Muscle layer of duodenum (tissue), 2 donors: ENCODE data around the gene CYSLTR2.

Experiments
- H3K27ac ChIP-seq: one replicate; pipeline ENCODE4 v1.7.0; 2013; ENCODE audit warnings: mild to moderate bottlenecking, low read length
- H3K27me3 ChIP-seq: one replicate; pipeline ENCODE4 v1.7.0; 2013; ENCODE audit warnings: low read depth, mild to moderate bottlenecking, control low read depth, low read length
- H3K36me3 ChIP-seq, 2 donors: one replicate each; pipeline ENCODE4 v1.7.0; 2013; ENCODE audit warnings: low read length in 2 of 2, control low read depth in 1 of 2, mild to moderate bottlenecking in 1 of 2; ENCODE audit not compliant: insufficient read depth in 2 of 2, control insufficient read depth in 1 of 2
- H3K4me1 ChIP-seq, 2 donors: one replicate each; pipeline ENCODE4 v1.7.0; 2013; ENCODE audit warnings: low read length in 2 of 2, mild to moderate bottlenecking in 2 of 2, control low read depth in 1 of 2, moderate library complexity in 1 of 2; ENCODE audit not compliant: insufficient read depth in 2 of 2, control insufficient read depth in 1 of 2
- H3K4me3 ChIP-seq, 2 donors: one replicate each; pipeline ENCODE4 v1.7.0; 2013; ENCODE audit warnings: low read length in 2 of 2, low read depth in 1 of 2, mild to moderate bottlenecking in 1 of 2
- H3K9me3 ChIP-seq, 2 donors: one replicate each; pipeline ENCODE4 v1.7.0; 2013; ENCODE audit warnings: low read length in 2 of 2, control low read depth in 1 of 2, mild to moderate bottlenecking in 1 of 2; ENCODE audit not compliant: control insufficient read depth in 1 of 2
- donor health status: healthy.

CYSLTR2 gene

DNA sequence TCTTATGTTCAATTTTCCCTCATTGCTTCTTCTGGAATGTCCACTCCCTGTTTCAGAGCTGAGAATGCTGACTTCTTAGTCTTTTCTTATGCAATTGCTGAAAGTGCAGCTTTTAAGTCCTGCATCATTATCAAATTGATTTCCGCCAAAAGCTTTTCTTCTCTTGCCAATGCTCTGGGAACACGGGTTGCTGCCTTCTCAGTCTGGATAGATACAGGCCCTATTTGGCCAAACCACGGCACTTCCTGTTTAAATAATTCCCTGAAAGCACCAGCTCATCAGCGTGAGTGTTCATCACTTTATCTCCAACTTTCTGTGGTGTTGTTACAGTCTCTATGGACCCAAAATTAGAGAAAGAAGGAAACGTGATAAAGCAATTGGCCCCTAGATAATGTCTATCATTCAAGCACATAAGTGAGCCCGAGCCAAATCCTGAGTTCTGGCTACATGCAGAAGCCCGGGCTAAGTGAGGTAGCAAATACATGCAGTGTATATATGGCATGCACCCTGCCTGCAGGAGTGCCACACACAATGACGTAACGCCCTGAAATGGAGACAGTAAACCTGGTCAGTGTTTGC is 85.7 kb downstream of the CYSLTR2 start:
- Histone ChIP-seq H3K9me3 (no peaks in the 10 kb centered on the region), H3K4me3 (no peak overlapping the region), H3K27me3 (no peaks in the 10 kb centered on the region), H3K27ac (no peak overlapping the region), H3K4me1 (peaks cover 0 to 7% of the 10 kb centered on the region in 2 donors), H3K36me3 (no peaks in the 10 kb centered on the region)

DNA sequence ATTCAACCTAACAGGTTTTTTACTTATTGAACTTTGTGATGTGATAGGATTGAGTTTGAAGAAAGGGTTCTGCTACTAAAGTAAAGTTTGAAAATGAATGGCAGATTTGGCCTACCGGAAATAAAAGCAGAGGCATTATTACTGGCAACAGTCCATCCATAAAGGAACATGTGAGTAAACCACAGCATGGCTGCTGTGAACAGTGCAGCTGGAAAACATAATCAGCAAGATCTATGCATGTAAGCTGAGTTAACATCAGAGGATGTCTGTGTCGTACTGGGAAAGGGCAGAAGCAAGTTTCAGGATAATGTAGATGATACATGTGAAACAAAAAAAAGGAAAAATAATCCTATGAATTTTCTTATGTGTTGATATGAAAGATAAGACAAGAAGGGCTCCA is 87.6 kb downstream of the CYSLTR2 start:
- no peaks in the 10 kb centered on the region for H3K27me3 ChIP-seq
- no peak overlapping the region for H3K4me3 ChIP-seq
- H3K27ac ChIP-seq, result no peak overlapping the region
- H3K4me1 ChIP-seq, result peaks cover 0 to 7% of the 10 kb centered on the region in 2 donors
- H3K9me3 ChIP-seq, result no peaks in the 10 kb centered on the region
- no peaks in the 10 kb centered on the region for H3K36me3 ChIP-seq

- H3K27ac ChIP-seq, result no peak overlapping the region
- no peaks in the 10 kb centered on the region for H3K9me3 ChIP-seq
- H3K36me3 ChIP-seq, result no peaks in the 10 kb centered on the region
- H3K27me3 ChIP-seq, result no peaks in the 10 kb centered on the region
- H3K4me1 ChIP-seq, result peaks cover 14 to 17% of the 10 kb centered on the region in 2 donors
- H3K4me3 ChIP-seq, result no peak overlapping the region
These were observed 93.1 kb downstream of the CYSLTR2 start for GRCh38 chr13:48746821-48747220.

GRCh38 chr13:48748681-48749080 is 95.0 kb downstream of the CYSLTR2 start:
- no peaks in the 10 kb centered on the region for H3K27me3 ChIP-seq

DNA sequence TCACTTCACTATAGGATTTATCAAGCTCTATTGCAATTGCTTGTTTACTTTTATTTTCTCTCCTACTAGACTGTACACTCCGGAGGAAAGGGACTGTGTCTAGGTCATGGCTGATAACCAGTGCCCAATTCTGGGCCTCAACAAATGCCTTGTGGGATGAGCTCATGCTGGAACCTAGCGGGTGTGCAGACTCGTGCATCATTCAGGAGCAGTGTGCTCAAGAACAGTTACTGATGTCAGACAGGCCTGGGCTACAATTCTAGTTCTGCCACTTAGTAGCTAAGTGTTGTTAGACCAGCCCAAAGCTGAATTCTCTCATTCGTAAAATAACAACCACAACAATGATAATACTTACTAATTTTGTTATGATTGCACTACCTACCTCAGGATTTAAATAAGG is 95.4 kb downstream of the CYSLTR2 start:
- Histone ChIP-seq H3K36me3 (no peaks in the 10 kb centered on the region), H3K27me3 (no peaks in the 10 kb centered on the region), H3K9me3 (no peaks in the 10 kb centered on the region), H3K4me3 (no peak overlapping the region), H3K27ac (no peak overlapping the region), H3K4me1 (peaks cover 14 to 17% of the 10 kb centered on the region in 2 donors)

More at GRCh38 chr13:48748681-48749080, 95.0 kb downstream of the CYSLTR2 start:
- Histone ChIP-seq H3K27ac (no peak overlapping the region), H3K9me3 (no peaks in the 10 kb centered on the region), H3K36me3 (no peaks in the 10 kb centered on the region), H3K4me1 (peaks cover 14 to 17% of the 10 kb centered on the region in 2 donors), H3K4me3 (no peak overlapping the region)

GRCh38 chr13:48749699-48750473 is 96.2 kb downstream of the CYSLTR2 start:
- Histone ChIP-seq H3K4me1 (peaks cover 14 to 17% of the 10 kb centered on the region in 2 donors), H3K36me3 (no peaks in the 10 kb centered on the region), H3K27ac (peak overlapping the region; percentile 16), H3K9me3 (no peaks in the 10 kb centered on the region), H3K27me3 (no peaks in the 10 kb centered on the region), H3K4me3 (no peak overlapping the region)

- Histone ChIP-seq H3K27me3 (no peaks in the 10 kb centered on the region), H3K36me3 (no peaks in the 10 kb centered on the region), H3K9me3 (no peaks in the 10 kb centered on the region), H3K27ac (peak overlapping the region; percentile 16), H3K4me1 (peaks cover 14 to 17% of the 10 kb centered on the region in 2 donors), H3K4me3 (no peak overlapping the region)
These were observed 97.1 kb downstream of the CYSLTR2 start for GRCh38 chr13:48750588-48751383.

GRCh38 chr13:48760626-48761025 is 106.9 kb downstream of the CYSLTR2 start:
- H3K27me3 ChIP-seq, result no peaks in the 10 kb centered on the region
- no peak overlapping the region for H3K4me3 ChIP-seq
- no peaks in the 10 kb centered on the region for H3K4me1 ChIP-seq
- no peak overlapping the region for H3K27ac ChIP-seq
- no peaks in the 10 kb centered on the region for H3K36me3 ChIP-seq
- peaks cover 0 to 8% of the 10 kb centered on the region in 2 donors for H3K9me3 ChIP-seq
